Motor neuron (in vitro differentiated cells): ENCODE measurements around the gene PIMREG. TPM values are rescaled to one million over a fixed set of nuclear protein-coding genes. Genes with fewer than 3 reads are reported as not detected.

Experiments used
- ATAC-seq, 8 experiments: fragments of 200-7000 bp; cut with Tn5 transposase; replicated peaks in 6 of 8; 2 replicates each; pipeline ENCODE4 v1.8.0; 2021; ENCODE audit warnings: mild to moderate bottlenecking in 8 of 8, moderate library complexity in 8 of 8
- H3K27ac ChIP-seq, 2 donors: fragments of 250-450 bp; sonication (Bioruptor Pico); 2 replicates each; pipeline ENCODE4 v1.9.0; 2021; ENCODE audit warnings: antibody characterized with exemption in 2 of 2, mild to moderate bottlenecking in 2 of 2, moderate library complexity in 1 of 2
- H3K4me1 ChIP-seq, 2 donors: fragments of 250-450 bp; sonication (Bioruptor Pico); replicated peaks in 1 of 2; 2 replicates each; pipeline ENCODE4 v1.6.1; 2021; ENCODE audit warnings: antibody characterized with exemption in 2 of 2, mild to moderate bottlenecking in 2 of 2, moderate library complexity in 1 of 2
- H3K4me3 ChIP-seq, 5 donors: fragments of 250-450 bp; sonication (Bioruptor Pico); 2 replicates each; pipeline ENCODE4 v1.9.0; 2021; ENCODE audit warnings: antibody characterized with exemption in 5 of 5, mild to moderate bottlenecking in 5 of 5, moderate library complexity in 4 of 5
- WGBS, 10 experiments: fragments of 450-650 bp; shearing (Covaris generic); methylation state at CpG; one replicate each; pipeline ENCODE4 v1.0.0; 2022; 5-methylcytosine and 5-hydroxymethylcytosine counted together
- in situ Hi-C, 9 experiments: fragments of 400-800 bp; cut with MboI; loops; one replicate each; pipeline ENCODE4 v1.15.0; 2021; ENCODE audit warnings: low sequenced_read_pairs in 9 of 9, low pct_unique_long_range_greater_than_20kb in 2 of 9; ENCODE audit not compliant: unreplicated experiment in 9 of 9
- total RNA-seq, 8 experiments: library from RNA; unstranded; fragments of 300-600 nt; gene quantifications; 2 replicates each; pipeline versions ENCODE4 v1.2.3 to v1.2.4, GENCODE V29; 2022

The PIMREG gene
- total RNA-seq, 8 experiments from 2014 or later: 0.71 to 47.6 (median 3.5) TPM; not detected in 1

DNA sequence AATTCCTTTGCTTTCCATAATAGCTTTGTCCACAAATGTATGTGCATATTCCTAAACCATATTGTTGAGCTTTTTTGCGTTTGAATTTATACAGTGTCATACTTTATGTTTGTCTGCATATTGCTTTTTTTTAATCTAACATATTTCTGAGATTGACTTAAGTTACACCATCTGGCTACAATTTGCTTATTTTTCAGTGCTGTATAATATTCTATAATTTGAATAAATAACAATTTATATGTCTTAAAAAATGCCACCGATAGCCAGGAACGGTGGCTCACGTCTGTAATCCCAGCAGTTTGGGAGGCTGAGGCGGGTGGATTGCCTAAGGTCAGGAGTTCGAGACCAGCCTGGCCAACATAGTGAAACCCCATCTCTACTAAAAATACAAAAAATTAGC, 1.5 kb upstream of the PIMREG start:
- Histone ChIP-seq H3K4me1 (peaks cover 16 to 19% of the 10 kb centered on the region in 2 donors), H3K27ac (peak overlapping the region; percentile 86 to 87), H3K4me3 (peak overlapping the region in 4 of 5 donors; percentile 39 to 57 (median 44))
- 0 to 100% (median 49%) methylated on average over 1 to 6 of the region's 6 CpGs; no CpG with 5 or more reads in 2 of the 10 experiments for WGBS, 10 experiments
- in situ Hi-C loops: loop anchor here in 2 of 9 experiments (10.0 to 25.0 kb wide), 2 partner anchors 855 to 858 kb away; partner anchors contain the start of gene NLRP1 (in 2 of the 2)
- no peak for ATAC-seq

DNA sequence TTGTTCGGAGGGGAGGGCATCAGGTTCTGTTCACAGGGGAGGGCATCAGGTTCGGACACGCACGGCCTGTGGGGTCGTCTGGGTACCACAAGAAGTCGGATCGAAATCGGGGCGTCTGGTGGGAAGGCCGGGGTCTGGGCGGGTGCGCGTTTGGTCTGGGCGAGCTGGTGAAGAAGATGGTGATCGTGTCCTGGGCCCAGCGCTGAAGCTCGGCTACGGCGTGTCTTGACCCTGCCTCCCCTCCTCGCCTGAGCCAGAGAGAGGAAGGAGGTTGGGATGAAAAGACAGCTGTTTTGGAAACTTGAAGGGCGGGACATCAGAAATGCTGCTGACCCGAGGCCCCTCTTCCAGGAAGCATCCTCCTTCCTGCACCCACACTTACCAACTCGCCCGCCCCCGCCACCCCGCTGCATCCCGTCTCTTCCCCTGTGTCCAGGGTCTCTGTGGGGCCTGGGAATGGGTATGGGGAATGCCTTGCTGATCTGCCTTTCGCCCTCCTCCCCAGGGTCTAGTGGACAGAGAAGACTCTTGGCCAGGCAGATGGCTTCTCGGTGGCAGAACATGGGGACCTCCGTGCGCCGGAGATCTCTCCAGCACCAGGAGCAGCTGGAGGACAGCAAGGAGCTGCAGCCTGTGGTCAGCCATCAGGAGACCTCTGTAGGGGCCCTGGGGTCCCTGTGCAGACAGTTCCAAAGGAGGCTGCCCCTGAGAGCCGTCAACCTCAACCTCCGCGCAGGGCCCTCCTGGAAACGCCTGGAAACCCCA, 498 bp downstream of the PIMREG start:
- no peak for ATAC-seq
- H3K4me3 ChIP-seq: peak overlapping the region; percentile 12 to 57 (median 36)
- in situ Hi-C loops: loop anchor here in 2 of 9 experiments (10.0 to 25.0 kb wide), 2 partner anchors 857 to 860 kb away; partner anchors contain the start of gene NLRP1 (in 2 of the 2)
- H3K27ac ChIP-seq: no peak overlapping the region
- 0 to 75% (median 21%) methylated on average over 1 to 9 of the region's 36 CpGs; no CpG with 5 or more reads in 4 of the 10 experiments for WGBS, 10 experiments
- peaks cover 12 to 13% of the 10 kb centered on the region in 2 donors for H3K4me1 ChIP-seq

DNA sequence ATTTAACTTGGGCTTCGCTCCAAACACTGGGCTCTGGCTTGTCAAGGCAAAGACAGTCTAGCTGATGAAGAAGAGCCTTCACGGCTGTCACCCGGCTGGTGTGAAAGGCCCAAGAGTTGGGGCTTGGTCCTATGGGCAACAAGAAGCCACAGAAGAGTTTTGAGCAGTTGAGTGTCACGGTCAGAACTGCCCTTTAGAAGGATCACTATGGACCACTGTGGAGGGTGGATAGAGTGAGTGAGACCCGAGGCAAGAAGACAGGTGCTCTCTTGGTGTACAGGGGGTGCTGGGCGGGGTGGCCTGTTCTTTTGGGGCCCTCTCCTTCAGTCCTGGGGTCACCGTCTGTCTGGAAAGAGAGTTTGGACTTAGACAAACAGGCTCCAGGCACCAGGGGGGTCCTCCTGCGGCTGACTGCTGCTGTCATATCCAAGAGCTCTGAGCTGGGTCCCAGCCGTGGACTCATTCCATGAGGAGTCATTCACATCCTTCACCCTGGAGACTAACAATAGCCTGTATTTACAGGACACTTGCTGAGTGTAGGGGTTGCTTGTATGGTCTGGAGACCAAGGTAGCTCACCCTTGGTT, 2.4 kb downstream of the PIMREG start:
- in situ Hi-C loops: loop anchor here in 2 of 9 experiments (10.0 to 25.0 kb wide), 2 partner anchors 859 to 862 kb away; partner anchors contain the start of gene NLRP1 (in 2 of the 2)
- Histone ChIP-seq H3K4me3 (no peak overlapping the region), H3K27ac (no peak overlapping the region), H3K4me1 (peaks cover 22 to 23% of the 10 kb centered on the region in 2 donors)
- ATAC-seq: no peak
- WGBS, 10 experiments: 69 to 100% (median 91%) methylated on average over 1 to 6 of the region's 9 CpGs; no CpG with 5 or more reads in 3 of the 10 experiments

DNA sequence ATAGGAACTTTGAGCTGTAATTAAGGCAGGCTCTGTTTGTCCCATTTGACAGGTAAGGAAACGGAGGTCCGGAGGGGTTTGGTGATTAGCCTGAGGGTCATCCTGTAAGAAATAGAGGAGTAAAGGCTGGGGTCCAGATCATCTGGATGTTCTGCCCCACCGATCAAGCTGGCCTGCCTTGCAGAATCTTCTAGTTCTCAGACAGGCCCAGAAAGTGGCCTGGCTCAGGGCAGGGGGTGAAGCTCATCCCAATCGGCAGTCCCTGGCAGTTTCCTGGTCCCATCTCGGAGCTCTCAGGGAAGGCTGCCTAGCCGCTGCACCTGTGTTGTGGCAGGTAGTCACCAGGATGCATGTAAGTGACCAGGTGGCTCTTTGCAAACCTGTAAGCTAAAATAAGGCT, 4.2 kb downstream of the PIMREG start:
- WGBS, 10 experiments: 93 to 100% (median 100%) methylated on average over 1 to 5 of the region's 6 CpGs; no CpG with 5 or more reads in 3 of the 10 experiments
- no peak for ATAC-seq
- in situ Hi-C loops: loop anchor here in 2 of 9 experiments (10.0 to 25.0 kb wide), 2 partner anchors 861 to 864 kb away; partner anchors contain the start of gene NLRP1 (in 2 of the 2)
- Histone ChIP-seq H3K4me1 (peaks cover 31 to 40% of the 10 kb centered on the region in 2 donors), H3K27ac (no peak overlapping the region), H3K4me3 (no peak overlapping the region)

DNA sequence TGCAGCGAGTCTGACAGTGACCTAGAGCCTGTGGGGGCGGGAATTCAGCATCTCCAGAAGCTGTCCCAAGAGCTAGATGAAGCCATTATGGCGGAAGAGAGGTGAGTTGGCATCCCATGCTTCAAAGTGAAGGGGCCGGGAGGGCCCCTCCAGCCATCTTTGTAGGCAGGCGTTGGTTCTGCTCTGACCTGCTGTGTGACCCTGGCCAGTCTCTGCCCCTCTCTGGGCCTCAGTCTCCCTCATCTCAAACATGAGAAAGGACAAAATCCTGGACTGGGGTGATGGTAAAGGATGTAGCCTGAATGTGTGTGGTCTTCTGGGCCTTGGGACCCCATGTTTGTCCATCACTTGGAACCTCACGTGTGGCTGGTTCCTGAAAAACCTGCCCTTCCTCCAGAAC, 5.1 kb downstream of the PIMREG start:
- no peak overlapping the region for H3K4me3 ChIP-seq
- in situ Hi-C loops: loop anchor here in 2 of 9 experiments (10.0 to 25.0 kb wide), 2 partner anchors 862 to 865 kb away; partner anchors contain the start of gene NLRP1 (in 2 of the 2)
- WGBS, 10 experiments: 80 to 100% (median 90%) methylated on average over 1 to 4 of the region's 6 CpGs; no CpG with 5 or more reads in 5 of the 10 experiments
- ATAC-seq: no peak
- H3K4me1 ChIP-seq: peaks cover 31 to 41% of the 10 kb centered on the region in 2 donors
- no peak overlapping the region for H3K27ac ChIP-seq

DNA sequence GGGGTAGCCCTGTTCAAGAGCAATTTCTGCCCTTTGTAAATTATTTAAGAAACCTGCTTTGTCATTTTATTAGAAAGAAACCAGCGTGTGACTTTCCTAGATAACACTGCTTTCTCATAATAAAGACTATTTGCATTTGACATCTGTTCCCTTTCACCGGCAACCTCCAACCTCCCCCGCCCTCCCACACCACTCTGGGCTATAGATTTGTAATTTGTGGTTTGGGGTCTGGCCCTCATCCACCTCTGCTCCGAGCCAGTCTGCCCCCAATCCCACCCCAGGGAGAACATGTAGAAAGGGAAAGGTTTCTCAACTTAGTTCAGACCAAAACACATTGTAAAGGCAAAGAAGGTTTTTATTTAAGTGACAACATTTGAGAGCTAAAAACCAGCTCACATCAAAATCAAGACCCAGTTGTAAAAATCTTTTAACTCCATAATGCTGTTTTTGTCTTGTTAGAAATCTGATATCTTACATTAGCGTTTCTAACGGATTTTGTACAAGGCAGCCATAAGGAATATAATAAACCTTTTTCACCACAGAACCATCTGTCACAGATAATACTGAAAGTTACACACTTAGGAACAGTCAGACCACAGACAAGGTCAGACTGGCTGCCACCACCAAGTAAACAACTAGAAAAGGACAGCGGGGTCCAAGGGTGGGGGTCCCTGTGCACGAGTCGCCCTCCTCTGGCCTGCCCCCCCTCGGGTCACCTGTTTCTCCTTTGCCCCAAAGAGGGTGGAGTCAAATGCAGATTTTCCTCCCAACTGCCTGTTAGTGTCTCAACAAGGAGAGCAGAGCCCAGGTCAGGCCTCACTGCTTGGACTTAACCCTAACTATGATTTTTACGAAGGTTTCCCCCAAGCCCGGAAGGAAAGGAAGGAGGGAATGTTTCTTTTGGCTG, 6.9 kb downstream of the PIMREG start:
- in situ Hi-C loops: no loop called here
- WGBS, 10 experiments: 0 to 60% (median 48%) methylated on average over 1 to 11 of the region's 12 CpGs
- ATAC-seq: peak in 2 of 8 experiments; percentile 58 to 80
- Histone ChIP-seq H3K4me3 (no peak overlapping the region), H3K27ac (peak overlapping the region in 1 of 2 donors; percentile 46), H3K4me1 (peaks cover 31 to 36% of the 10 kb centered on the region in 2 donors)

DNA sequence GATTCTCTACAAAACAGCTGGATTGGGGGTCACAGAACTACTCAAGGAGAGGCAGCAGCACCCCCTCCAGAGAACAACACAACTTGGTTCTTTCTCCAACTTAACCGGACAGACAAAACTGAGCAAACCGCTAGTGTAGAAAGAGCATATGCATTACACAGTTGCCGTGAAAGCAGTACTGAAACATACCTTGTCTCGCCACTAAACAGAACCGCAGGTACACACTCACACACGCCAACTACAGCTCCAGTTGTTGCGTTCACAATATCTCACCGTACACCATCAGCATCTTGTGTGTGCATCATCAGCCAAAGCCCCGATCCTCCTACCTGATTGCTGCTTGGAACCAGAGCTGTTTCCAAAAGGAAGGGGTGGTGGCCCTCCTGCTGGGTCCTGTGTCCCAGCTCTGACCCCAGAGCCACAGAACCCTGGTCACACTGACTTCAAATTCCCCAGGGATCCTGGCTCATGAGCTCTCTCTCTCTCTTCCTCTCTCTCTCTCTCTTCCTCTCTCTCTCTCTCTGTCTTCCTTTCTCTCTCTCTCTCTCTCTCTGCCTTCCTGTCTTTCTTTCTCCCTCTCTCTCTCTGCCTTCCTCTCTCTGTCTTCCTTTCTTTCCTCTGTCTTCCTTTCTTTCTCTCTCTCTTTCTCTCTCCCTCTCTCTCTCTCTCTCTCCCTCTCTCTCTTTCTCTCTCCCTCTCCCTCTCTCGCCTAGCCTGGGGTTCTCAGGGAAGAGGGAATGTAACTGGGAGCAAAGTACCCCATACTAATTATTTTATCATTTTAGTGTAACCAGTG, 8.4 kb downstream of the PIMREG start:
- ATAC-seq: no peak
- in situ Hi-C loops: no loop called here
- peaks cover 37 to 48% of the 10 kb centered on the region in 2 donors for H3K4me1 ChIP-seq
- WGBS, 10 experiments: 70 to 94% (median 80%) methylated on average over 1 to 8 of the region's 10 CpGs; no CpG with 5 or more reads in 1 of the 10 experiments
- H3K27ac ChIP-seq: no peak overlapping the region
- no peak overlapping the region for H3K4me3 ChIP-seq

DNA sequence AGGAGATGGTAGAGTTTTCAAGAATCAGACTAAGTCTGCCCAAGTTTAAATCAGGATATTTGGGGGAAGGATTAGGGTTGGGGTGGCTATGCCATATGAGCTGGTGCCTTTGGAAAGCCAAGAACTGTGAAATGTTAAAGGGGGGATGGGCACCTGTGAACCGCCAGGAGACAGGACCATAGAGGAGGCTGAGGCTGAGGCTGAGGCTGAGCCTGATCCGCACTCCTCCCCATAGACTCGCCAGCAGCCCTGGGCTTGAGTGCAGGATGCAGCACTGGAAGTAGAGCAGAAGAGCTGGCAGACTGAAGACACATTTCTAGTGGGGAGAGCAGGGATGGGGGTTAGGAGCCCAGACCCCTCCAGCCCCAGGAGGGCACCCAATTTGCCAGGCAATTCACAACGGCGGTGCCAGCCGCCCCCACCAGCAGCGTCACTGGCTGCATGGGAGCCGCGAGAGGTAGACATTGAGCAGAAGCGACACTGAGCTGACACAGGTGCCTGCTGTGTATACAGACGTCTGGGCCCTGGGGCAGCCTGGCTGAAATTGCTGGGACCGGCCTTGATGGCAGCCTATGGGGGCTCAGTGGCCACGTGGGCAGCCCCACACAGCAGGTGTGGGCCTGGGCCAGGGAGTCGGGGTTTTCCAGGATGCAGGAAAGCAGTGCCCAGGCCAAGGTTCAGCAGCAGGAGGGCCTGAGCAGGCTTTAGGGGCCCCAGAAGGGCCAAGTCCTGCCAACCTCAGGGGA, 9.2 kb downstream of the PIMREG start:
- Histone ChIP-seq H3K4me3 (no peak overlapping the region), H3K27ac (no peak overlapping the region), H3K4me1 (peaks cover 37 to 56% of the 10 kb centered on the region in 2 donors)
- no peak for ATAC-seq
- WGBS, 10 experiments: 44 to 100% (median 77%) methylated on average over 1 to 9 of the region's 14 CpGs; no CpG with 5 or more reads in 2 of the 10 experiments
- in situ Hi-C loops: no loop called here

DNA sequence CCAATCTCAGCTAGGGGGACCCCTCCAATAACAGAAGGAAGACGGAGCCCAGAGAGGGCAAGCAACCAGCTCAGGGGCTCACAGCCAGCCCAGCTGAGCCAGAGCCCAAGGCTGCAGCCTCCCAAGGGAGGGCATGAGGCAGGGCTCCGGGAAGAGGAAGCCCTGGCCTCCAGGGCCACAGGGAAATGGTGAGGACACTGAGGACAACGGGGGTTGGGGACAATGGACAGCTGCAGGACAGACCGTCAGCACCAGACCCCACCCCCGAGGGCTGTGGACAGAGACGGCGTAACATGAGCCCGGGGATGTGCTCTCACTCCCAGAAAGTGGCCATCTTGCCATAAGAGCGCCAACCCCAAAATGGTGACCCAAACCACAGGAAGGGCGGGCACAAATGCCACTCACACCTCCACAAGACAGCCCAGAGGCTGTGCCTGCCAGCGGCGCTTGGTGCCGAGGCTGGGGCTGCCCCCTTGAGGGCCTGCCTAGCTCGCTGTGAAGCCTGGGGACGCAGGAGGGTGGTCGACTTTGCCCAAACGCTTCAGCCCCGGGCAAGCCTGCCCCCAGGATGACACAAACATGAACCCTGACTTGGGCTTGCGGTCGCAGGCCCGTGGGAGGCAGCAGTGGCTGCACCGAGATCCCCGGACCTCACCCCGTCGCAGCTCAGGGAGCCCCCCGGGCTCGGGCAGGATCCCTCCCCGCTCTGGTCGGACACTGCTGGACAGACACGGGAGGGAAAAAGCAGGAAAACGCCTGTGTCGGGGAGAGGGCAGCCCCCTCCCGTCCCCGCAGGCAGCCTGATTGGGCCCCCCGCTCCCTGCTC, 10.5 kb downstream of the PIMREG start:
- ATAC-seq: peak in 6 of 8 experiments; percentile 26 to 60 (median 46)
- 44 to 100% (median 49%) methylated on average over 1 to 5 of the region's 35 CpGs; no CpG with 5 or more reads in 7 of the 10 experiments for WGBS, 10 experiments
- peak overlapping the region in 1 of 2 donors; percentile 38 for H3K27ac ChIP-seq
- in situ Hi-C loops: no loop called here
- H3K4me3 ChIP-seq: no peak overlapping the region
- H3K4me1 ChIP-seq: peaks cover 36 to 56% of the 10 kb centered on the region in 2 donors

DNA sequence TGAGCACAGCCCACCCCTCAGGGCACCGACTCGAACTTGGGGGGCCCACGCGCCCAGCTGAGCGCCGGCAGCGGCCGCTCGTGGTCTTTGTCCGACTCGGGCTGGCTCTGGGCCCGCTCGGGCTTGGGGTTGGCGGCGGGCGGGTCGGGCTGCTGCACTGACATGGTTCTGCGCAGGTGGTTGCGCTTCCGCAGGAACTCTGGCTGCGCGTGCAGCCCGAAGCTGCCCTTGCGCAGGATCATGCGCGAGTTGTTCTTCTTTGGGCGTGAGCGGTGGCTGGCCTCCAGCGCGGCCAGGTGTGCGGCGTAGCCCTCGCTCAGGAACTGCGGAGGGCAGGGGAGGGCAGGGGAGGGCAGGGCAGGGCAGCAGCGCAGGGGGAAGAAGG, 11.1 kb downstream of the PIMREG start:
- no CpG with 5 or more reads among the region's 35 CpGs for WGBS, 10 experiments
- in situ Hi-C loops: no loop called here
- peak overlapping the region in 1 of 2 donors; percentile 38 for H3K27ac ChIP-seq
- H3K4me1 ChIP-seq: peaks cover 30 to 54% of the 10 kb centered on the region in 2 donors
- H3K4me3 ChIP-seq: peak overlapping the region in 1 of 5 donors; percentile 10
- ATAC-seq: peak in 6 of 8 experiments; percentile 58 to 86 (median 74)
